NB4 (cell line): ENCODE results near the gene TMEM82.

Source experiments
- MYC ChIP-seq: IDR thresholded peaks from 2 replicates; pipeline ENCODE4 v1.6.1; 2011; ENCODE audit warnings: low read depth, low read length
- POLR2A ChIP-seq: IDR thresholded peaks from 2 replicates; pipeline ENCODE4 v1.6.1; 2011; ENCODE audit warnings: mild to moderate bottlenecking; ENCODE audit not compliant: insufficient read length; ENCODE audit errors: extremely low read depth
- TF ChIP-seq, protein P1 (sequence below): IDR thresholded peaks from 2 replicates; pipeline ENCODE4 v1.6.1; 2011; ENCODE audit warnings: low read depth, low read length
- TF ChIP-seq, protein P2 (sequence below): IDR thresholded peaks from one replicate; pipeline ENCODE4 v1.5.1; 2012; ENCODE audit warnings: low read depth, low read length

DNA sequence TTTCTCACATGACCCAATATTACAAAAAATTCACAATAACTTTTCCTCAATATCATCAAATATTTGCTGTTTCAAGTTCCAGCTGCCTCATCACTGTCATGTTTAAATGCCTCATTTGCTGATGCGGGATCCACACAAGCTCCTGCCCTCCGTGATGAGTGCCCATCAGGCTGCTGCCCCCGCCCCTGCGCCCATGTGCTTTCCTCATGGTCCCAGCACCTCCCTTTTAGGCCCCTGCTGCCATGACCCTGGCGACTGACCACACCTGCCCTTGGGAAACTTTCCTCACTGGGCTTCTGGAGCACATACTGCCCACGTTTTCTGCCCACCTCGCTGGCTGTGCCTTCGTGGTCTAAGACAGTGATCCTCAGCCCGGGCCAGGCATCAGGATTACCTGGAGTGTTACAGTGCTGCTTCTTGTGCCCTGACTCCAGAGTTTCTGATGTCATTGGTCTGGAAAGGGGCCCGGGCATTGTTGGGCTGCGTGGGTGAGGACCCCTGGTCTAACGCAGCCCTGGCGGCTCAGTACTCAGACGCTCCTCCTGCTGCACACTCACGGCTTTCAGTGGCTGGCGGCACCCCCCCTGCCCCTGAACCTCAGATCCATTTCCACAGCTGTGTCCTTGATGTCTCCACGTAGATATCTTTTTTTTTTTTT, 37.6 kb upstream of the TMEM82 start:
- TF ChIP-seq, protein P1, sequence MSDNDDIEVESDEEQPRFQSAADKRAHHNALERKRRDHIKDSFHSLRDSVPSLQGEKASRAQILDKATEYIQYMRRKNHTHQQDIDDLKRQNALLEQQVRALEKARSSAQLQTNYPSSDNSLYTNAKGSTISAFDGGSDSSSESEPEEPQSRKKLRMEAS: no peak
- TF ChIP-seq, protein P2, sequence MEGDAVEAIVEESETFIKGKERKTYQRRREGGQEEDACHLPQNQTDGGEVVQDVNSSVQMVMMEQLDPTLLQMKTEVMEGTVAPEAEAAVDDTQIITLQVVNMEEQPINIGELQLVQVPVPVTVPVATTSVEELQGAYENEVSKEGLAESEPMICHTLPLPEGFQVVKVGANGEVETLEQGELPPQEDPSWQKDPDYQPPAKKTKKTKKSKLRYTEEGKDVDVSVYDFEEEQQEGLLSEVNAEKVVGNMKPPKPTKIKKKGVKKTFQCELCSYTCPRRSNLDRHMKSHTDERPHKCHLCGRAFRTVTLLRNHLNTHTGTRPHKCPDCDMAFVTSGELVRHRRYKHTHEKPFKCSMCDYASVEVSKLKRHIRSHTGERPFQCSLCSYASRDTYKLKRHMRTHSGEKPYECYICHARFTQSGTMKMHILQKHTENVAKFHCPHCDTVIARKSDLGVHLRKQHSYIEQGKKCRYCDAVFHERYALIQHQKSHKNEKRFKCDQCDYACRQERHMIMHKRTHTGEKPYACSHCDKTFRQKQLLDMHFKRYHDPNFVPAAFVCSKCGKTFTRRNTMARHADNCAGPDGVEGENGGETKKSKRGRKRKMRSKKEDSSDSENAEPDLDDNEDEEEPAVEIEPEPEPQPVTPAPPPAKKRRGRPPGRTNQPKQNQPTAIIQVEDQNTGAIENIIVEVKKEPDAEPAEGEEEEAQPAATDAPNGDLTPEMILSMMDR: no peak
- TF ChIP-seq POLR2A (no peak), MYC (no peak)
